MG63 (cell line): ENCODE measurements around the gene TEX19. TPM values are rescaled to one million over a fixed set of nuclear protein-coding genes. Genes with fewer than 3 reads are reported as not detected.

Experiments used
- DNase-seq: peaks from one replicate; pipeline ENCODE4 v3.0.0-alpha.2; 2020
- H3K27me3 ChIP-seq: fragments of 250-450 bp; sonication (Bioruptor Pico); 2 replicates; pipeline ENCODE4 v1.5.1; 2020; ENCODE audit warnings: mild to moderate bottlenecking, moderate library complexity
- H3K36me3 ChIP-seq: fragments of 250-450 bp; sonication (Bioruptor Pico); 2 replicates; pipeline ENCODE4 v1.5.1; 2020; ENCODE audit warnings: mild to moderate bottlenecking, moderate library complexity
- H3K4me3 ChIP-seq: fragments of 250-450 bp; sonication (Bioruptor Pico); 2 replicates; pipeline ENCODE4 v1.5.1; 2020; ENCODE audit warnings: mild to moderate bottlenecking, moderate library complexity
- H3K9me3 ChIP-seq: fragments of 250-450 bp; sonication (Bioruptor Pico); 2 replicates; pipeline ENCODE4 v1.5.1; 2020; ENCODE audit warnings: mild to moderate bottlenecking, moderate library complexity
- total RNA-seq: library from RNA; depleted of rRNA; stranded (reverse); fragments of >200 nt; shearing (Covaris generic); gene quantifications from 2 replicates; pipeline ENCODE4 v1.2.3, GENCODE V29; 2014; ENCODE audit warnings: low replicate concordance

The TEX19 gene
- total RNA-seq, 1 experiment from 2014 or later, result 2.3 TPM

- H3K4me3 ChIP-seq, result no peak overlapping the region
- no peaks in the 10 kb centered on the region for H3K9me3 ChIP-seq
- H3K36me3 ChIP-seq, result no peaks in the 10 kb centered on the region
- DNase-seq, result peak; percentile 83
- no peaks in the 10 kb centered on the region for H3K27me3 ChIP-seq
Observed at GRCh38 chr17:82330322-82331239, 28.5 kb upstream of the TEX19 start.

DNA sequence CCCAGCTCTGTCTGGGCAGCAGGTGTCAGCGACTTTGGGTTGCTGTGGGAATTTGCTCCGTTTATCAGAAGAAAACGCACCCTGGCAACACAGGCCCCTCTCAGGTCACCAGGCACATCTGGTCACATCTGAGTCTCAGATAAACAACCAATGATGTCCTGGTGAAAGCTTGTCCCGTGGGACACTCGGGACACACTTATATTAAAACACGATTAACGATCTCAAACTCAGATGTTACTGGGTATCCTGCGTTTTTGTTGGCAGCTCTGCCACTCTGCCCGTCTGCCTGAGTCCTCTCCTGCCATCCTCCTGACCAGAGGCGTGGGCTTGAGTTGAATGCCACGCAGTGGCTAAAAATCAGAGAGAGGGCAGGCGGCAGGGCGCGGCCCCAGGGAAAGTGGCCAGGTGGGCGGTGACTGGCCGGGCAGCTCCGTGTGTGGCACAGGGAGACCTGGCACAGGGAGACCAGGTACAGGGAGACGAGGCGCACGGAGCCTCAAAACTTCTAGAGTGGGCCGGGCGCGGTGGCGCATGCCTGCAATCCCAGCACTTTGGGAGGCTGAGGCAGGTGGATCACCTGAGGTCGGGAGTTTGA is 27.6 kb upstream of the TEX19 start:
- Histone ChIP-seq H3K9me3 (no peaks in the 10 kb centered on the region), H3K4me3 (no peak overlapping the region), H3K36me3 (no peaks in the 10 kb centered on the region), H3K27me3 (no peaks in the 10 kb centered on the region)
- DNase-seq, result no peak

GRCh38 chr17:82332669-82333278 is 26.3 kb upstream of the TEX19 start:
- Histone ChIP-seq H3K36me3 (no peaks in the 10 kb centered on the region), H3K4me3 (peak overlapping the region; percentile 43), H3K27me3 (no peaks in the 10 kb centered on the region), H3K9me3 (no peaks in the 10 kb centered on the region)
- peak; percentile 55 for DNase-seq

DNA sequence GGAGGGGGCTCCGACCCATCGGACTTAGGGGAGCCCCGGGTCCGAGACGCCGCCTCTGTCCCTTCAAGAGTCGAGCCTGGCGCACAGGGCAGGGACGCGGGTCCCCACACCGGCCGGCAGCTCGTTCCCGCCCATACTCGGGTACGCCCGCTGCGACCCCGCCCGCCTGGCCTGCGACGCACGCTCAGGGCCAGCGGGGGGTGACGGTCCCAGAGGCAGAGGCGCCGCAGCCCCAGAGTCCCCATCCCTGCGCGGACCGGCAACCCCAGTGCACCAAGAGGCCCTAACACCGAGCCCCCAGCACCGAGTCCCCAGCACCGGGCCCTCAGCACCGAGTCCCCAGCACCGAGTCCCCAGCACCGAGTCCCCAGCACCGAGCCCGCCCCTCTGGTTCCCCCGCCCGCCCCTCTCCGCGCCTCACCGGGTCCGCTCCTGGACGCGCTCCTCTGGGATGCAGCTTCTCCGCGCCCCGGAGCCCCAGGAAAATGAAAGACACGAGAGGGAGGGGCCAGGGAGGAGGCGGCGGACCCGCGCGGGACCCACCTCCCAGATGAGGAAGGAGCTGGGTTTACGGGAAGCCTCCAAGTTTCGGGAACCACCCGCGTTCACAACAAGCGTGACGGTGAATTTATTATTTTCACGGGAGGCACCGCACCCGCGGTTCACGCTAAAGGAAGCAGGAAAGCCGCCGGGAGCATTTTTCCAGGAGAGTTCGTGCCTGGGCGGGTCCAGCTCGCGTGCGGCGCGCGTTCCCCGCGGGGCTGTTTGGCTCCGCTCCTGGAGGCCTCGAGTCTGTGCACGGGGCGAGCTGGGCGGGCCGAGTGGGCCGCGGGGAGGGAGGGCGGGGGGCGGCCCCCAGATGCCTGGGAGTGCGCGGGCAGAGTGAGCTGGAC is 25.5 kb upstream of the TEX19 start, which contains the start of gene SECTM1:
SECTM1 (minus strand) TSS at position 488 of the 893 bp plus-strand sequence. CDS start 6,526 bp downstream, outside the sequence.
- peak; percentile 59 for DNase-seq
- Histone ChIP-seq H3K27me3 (no peaks in the 10 kb centered on the region), H3K9me3 (no peaks in the 10 kb centered on the region)

DNA sequence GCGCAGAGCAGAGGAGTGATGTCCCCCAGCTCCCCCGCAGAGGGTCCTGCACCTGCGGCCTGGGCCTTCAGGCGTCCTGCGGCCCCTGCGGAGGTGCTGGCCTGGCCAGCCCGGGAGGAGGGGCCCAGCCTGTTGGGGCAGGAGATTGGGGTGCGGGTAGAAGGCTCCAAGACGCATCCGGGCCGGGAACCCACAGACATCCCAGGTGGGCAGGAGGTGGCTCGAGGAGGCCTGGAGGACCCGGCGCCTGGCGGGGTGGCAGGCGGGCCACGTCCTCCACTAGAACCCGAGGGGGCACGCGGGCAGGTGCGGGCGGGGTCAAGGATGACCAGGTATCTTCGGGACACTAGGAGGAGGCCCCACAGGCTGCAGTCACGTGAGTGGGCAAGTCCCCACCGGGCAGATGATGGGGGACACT is 24.8 kb upstream of the TEX19 start:
- Histone ChIP-seq H3K4me3 (no peak overlapping the region; the same call in 1 of the 2 replicates), H3K36me3 (no peaks in the 10 kb centered on the region)

More for the DNA sequence above, 25.5 kb upstream of the TEX19 start, which contains the start of gene SECTM1:
- no peaks in the 10 kb centered on the region for H3K36me3 ChIP-seq
- peak within 1 kb of the TSS; percentile 43 for H3K4me3 ChIP-seq

DNA sequence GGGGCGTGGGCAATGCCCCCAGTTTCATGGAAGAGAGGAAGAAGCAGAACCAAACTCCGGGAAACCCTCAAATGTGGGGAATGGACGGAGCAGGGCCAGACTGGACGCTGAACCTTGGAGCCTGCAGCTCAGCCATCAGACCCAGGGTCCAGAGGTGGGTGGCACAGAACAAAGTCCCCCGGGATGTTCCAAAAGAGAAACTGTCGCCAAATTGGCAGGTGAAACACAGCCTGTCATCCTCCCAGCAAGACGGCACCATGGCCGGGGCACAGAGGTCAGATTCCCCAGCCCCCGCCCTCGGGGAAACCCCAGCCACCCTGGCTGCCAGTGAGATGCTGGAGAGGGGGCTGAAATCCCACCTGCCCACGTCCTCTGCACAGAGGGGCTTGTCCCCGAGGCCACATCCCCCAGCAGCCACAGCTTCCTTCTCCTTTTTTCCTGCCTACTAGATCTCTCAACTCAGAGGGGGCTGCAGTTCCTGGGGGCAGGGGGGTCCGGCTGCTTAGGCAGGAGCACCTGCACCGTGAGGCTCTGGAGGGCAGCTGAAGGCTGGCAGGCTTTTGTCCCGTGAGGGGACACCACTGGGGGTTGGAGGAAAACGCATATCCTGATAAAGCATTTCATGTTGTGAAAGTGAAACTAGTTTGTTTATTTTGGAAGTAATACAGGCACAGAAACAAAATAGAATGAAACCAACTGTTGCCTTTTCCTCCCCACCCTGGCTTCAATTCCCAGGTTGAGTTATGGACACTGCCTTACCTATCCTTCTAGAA is 24.2 kb upstream of the TEX19 start:
- H3K9me3 ChIP-seq, result no peaks in the 10 kb centered on the region
- peak overlapping the region; percentile 34 for H3K4me3 ChIP-seq
- no peaks in the 10 kb centered on the region for H3K36me3 ChIP-seq
- no peaks in the 10 kb centered on the region for H3K27me3 ChIP-seq
- DNase-seq, result no peak

More for the DNA sequence above, 24.8 kb upstream of the TEX19 start:
- no peaks in the 10 kb centered on the region for H3K27me3 ChIP-seq
- H3K9me3 ChIP-seq, result no peaks in the 10 kb centered on the region
- no peak for DNase-seq

- Histone ChIP-seq H3K27me3 (no peaks in the 10 kb centered on the region), H3K36me3 (no peaks in the 10 kb centered on the region), H3K4me3 (peak overlapping the region; percentile 24), H3K9me3 (no peaks in the 10 kb centered on the region)
- peak; percentile 76 for DNase-seq
Observed at GRCh38 chr17:82338858-82339633, 20.0 kb upstream of the TEX19 start.

- Histone ChIP-seq H3K27me3 (no peaks in the 10 kb centered on the region), H3K4me3 (peak overlapping the region; percentile 24), H3K36me3 (no peaks in the 10 kb centered on the region), H3K9me3 (no peaks in the 10 kb centered on the region)
- DNase-seq, result no peak
Observed at GRCh38 chr17:82339634-82340580, 19.1 kb upstream of the TEX19 start.

DNA sequence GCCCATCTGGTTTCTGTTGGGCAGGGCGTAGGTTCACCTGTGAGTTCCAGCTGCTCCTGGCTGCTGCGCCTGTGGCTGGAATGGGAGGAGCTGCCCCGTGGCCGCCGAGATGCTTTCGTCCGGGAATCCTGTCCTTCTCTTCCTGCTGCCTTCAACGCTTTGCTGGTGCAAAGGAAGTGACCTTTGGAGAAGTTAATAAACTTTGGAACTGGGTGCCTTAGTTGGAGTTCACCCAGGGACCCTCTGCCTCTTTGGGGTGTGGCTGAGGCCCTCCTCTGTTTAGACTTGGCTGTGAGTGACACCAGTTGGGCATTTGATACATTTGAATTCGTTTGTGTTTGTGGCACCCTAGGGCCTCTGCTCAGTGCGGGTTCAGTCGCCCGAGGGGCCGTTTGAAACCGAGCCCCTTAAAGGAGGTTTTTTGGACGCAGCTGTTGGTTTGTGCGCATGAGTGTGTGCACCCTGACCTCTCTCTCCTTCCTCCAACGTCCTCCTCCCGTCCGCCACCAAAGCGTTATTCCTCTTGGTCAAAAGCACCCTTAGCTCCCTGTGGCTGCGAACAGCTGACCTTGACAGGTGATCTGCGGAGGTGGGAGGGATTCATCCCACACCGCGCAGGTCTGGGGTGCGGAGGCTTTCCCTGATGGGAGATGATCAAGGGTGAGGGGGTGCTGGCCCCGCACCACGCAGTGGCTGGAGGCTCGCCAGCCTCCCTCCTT is 16.5 kb upstream of the TEX19 start:
- no peaks in the 10 kb centered on the region for H3K36me3 ChIP-seq
- H3K9me3 ChIP-seq, result no peaks in the 10 kb centered on the region
- H3K27me3 ChIP-seq, result no peaks in the 10 kb centered on the region
- H3K4me3 ChIP-seq, result no peak overlapping the region
- no peak for DNase-seq

- Histone ChIP-seq H3K9me3 (no peaks in the 10 kb centered on the region), H3K4me3 (no peak overlapping the region), H3K36me3 (no peaks in the 10 kb centered on the region), H3K27me3 (no peaks in the 10 kb centered on the region)
- DNase-seq, result no peak
Observed at GRCh38 chr17:82343560-82343959, 15.5 kb upstream of the TEX19 start.

GRCh38 chr17:82344175-82344907 is 14.7 kb upstream of the TEX19 start:
- Histone ChIP-seq H3K36me3 (no peaks in the 10 kb centered on the region), H3K27me3 (no peaks in the 10 kb centered on the region), H3K9me3 (no peaks in the 10 kb centered on the region), H3K4me3 (no peak overlapping the region)
- DNase-seq, result no peak

GRCh38 chr17:82345151-82345976 is 13.7 kb upstream of the TEX19 start:
- Histone ChIP-seq H3K27me3 (no peaks in the 10 kb centered on the region), H3K4me3 (no peak overlapping the region), H3K36me3 (no peaks in the 10 kb centered on the region), H3K9me3 (no peaks in the 10 kb centered on the region)
- no peak for DNase-seq
